GM19351 (cell line): ENCODE measurements around the gene LMOD1.
"Not testable (repeated sequence)": the region's sequence is repeated elsewhere in the genome, so short reads cannot be mapped to it uniquely, and the experiment has no call there.

Source experiments
- ATAC-seq: cut with Tn5 transposase; IDR thresholded peaks from one replicate; pipeline ENCODE4 v1.9.1; 2021; ENCODE audit warnings: mild to moderate bottlenecking, moderate library complexity; ENCODE audit not compliant: unreplicated experiment

LMOD1 gene

GRCh38 chr1:201949491-201949890 lies 3.1 kb upstream of the LMOD1 start:
- no peak for ATAC-seq

- ATAC-seq = no peak
Observed at GRCh38 chr1:201947697-201948008, 1.3 kb upstream of the LMOD1 start.

- no peak for ATAC-seq
Observed at GRCh38 chr1:201945863-201946223, 505 bp downstream of the LMOD1 start.

GRCh38 chr1:201945157-201945556 lies 1.2 kb downstream of the LMOD1 start:
- ATAC-seq = no peak

GRCh38 chr1:201944639-201945038 lies 1.7 kb downstream of the LMOD1 start:
- no peak for ATAC-seq

GRCh38 chr1:201944002-201944401 lies 2.3 kb downstream of the LMOD1 start:
- no peak for ATAC-seq

GRCh38 chr1:201942129-201942495 lies 4.2 kb downstream of the LMOD1 start:
- no peak for ATAC-seq

- no peak for ATAC-seq
Observed at GRCh38 chr1:201941420-201942128, 4.8 kb downstream of the LMOD1 start.

GRCh38 chr1:201940316-201940715 lies 6.0 kb downstream of the LMOD1 start:
- not testable (repeated sequence) for ATAC-seq

- no peak for ATAC-seq
Observed at GRCh38 chr1:201939574-201939973, 6.8 kb downstream of the LMOD1 start.

- no peak for ATAC-seq
Observed at GRCh38 chr1:201939148-201939547, 7.2 kb downstream of the LMOD1 start.

GRCh38 chr1:201938440-201939035 lies 7.8 kb downstream of the LMOD1 start:
- no peak for ATAC-seq

GRCh38 chr1:201937624-201938213 lies 8.6 kb downstream of the LMOD1 start:
- ATAC-seq = no peak

GRCh38 chr1:201933840-201934430 lies 12.4 kb downstream of the LMOD1 start:
- ATAC-seq = no peak

- no peak for ATAC-seq
Observed at GRCh38 chr1:201930803-201931202, 15.5 kb downstream of the LMOD1 start.

- no peak for ATAC-seq
Observed at GRCh38 chr1:201930137-201930536, 16.2 kb downstream of the LMOD1 start.

GRCh38 chr1:201928266-201928665 lies 18.1 kb downstream of the LMOD1 start:
- ATAC-seq = no peak

- ATAC-seq = no peak
Observed at GRCh38 chr1:201925981-201926645, 20.2 kb downstream of the LMOD1 start.

GRCh38 chr1:201925301-201925567 lies 21.1 kb downstream of the LMOD1 start:
- ATAC-seq = no peak

- ATAC-seq = no peak
Observed at GRCh38 chr1:201921952-201922558, 24.3 kb downstream of the LMOD1 start.

GRCh38 chr1:201918343-201918742 lies 28.0 kb downstream of the LMOD1 start:
- no peak for ATAC-seq
